ENCODE data around the gene B4GALT4. TPM values are rescaled to one million over a fixed set of nuclear protein-coding genes. Genes with fewer than 3 reads are reported as not detected.
"Not testable (repeated sequence)": the region's sequence is repeated elsewhere in the genome, so short reads cannot be mapped to it uniquely, and the experiment has no call there.

Gene B4GALT4
- total and polyA plus RNA-seq, 2 experiments from 2014 or later, result 36.3 to 51.0 TPM

DNA sequence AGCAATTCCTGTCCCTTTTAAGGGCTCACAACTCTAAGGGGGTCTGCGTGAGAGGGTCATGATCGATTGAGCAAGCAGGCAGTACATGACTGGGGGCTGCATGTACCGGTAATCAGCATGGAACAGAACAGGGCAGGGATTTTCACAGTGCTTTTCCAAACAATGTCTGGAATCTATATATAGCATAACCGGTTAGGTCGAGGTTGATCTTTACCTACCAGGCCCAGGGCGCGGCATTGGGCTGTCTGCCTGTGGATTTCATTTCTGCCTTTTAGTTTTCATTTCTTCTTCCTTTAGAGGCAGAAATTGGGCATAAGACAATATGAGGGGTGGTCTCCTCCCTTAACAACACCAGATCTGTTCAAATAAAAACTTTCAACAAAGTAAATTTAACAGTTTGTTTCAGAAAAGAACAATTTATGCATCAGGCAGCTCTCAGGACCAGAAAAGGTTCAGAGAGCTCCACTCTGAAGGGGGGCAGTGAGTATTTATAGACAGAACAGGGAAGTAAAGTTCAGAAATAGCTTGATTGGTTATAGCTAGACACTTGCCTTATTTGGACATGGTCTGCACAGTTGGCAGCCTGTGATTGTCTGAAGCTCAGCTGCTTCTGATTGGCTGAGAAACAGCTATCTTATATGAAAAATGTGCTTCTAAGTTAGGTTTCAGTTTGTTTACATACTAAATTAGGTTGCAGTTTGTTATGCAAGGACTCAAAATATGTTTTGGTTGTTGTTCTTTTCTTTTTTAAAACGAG lies 17.2 kb upstream of the B4GALT4 start:
- Histone ChIP-seq H3K36me3 (no peaks in the 10 kb centered on the region), H3K27me3 (no peaks in the 10 kb centered on the region), H3K4me1 (ENCODE audit: low read depth) (no peaks in the 10 kb centered on the region), H3K27ac (no peak overlapping the region), H3K4me3 (no peak overlapping the region), H3K9me3 (ENCODE audit: low read depth) (no peaks in the 10 kb centered on the region)
- TF ChIP-seq, protein P1, sequence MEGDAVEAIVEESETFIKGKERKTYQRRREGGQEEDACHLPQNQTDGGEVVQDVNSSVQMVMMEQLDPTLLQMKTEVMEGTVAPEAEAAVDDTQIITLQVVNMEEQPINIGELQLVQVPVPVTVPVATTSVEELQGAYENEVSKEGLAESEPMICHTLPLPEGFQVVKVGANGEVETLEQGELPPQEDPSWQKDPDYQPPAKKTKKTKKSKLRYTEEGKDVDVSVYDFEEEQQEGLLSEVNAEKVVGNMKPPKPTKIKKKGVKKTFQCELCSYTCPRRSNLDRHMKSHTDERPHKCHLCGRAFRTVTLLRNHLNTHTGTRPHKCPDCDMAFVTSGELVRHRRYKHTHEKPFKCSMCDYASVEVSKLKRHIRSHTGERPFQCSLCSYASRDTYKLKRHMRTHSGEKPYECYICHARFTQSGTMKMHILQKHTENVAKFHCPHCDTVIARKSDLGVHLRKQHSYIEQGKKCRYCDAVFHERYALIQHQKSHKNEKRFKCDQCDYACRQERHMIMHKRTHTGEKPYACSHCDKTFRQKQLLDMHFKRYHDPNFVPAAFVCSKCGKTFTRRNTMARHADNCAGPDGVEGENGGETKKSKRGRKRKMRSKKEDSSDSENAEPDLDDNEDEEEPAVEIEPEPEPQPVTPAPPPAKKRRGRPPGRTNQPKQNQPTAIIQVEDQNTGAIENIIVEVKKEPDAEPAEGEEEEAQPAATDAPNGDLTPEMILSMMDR (IDR thresholded peaks at IDR 0.05; ENCODE audit: low read depth, low read length), result no peak
- DNase-seq (ENCODE audit: low read depth in 1 of 2, low spot score in 1 of 2), result peak in 1 of 2 donors; percentile 54

DNA sequence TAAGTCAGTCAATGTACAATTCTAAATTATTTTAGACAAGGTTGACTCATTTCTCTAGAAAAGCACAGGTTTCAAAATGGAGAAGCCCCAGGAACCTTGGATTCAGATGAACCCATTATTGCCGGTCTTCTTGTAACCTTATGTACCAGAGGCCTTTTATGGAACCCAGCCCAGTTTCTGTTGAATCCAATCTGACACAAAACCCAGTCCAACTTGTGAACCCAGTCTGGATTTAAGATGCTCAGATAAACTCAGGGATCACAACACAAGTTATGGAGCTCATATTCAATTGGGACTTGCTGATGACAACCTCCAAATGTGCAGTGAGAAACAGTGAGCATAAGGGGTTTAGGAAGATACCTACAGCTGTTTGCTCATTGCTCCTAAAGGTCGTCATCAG lies 16.4 kb upstream of the B4GALT4 start:
- H3K4me1 ChIP-seq (ENCODE audit: low read depth), result no peaks in the 10 kb centered on the region
- no peak overlapping the region for H3K27ac ChIP-seq
- H3K4me3 ChIP-seq, result no peak overlapping the region
- no peak for DNase-seq (ENCODE audit: low read depth in 1 of 2, low spot score in 1 of 2)
- H3K9me3 ChIP-seq (ENCODE audit: low read depth), result no peaks in the 10 kb centered on the region
- H3K27me3 ChIP-seq, result no peaks in the 10 kb centered on the region
- no peaks in the 10 kb centered on the region for H3K36me3 ChIP-seq
- TF ChIP-seq, protein P1 (IDR thresholded peaks at IDR 0.05; ENCODE audit: low read depth, low read length), result no peak

DNA sequence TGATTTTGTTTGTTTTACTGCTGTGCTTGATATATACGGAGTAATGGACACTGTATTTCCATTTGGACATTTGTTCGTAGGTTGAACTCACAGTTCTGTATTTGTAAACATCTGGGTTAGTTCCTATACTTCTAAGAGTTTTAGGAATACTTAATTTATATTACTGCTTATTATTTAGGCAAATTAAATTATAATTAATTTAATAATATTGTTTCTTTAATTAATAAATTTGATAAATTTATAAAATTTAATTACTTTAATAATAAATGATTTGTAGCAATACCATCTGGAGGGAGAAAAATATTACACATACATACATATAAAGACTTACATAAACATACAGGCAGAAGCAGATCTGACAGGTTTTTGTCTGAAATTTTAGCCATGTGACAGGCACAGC lies 14.5 kb upstream of the B4GALT4 start:
- Histone ChIP-seq H3K4me3 (no peak overlapping the region), H3K27ac (no peak overlapping the region), H3K36me3 (no peaks in the 10 kb centered on the region), H3K4me1 (ENCODE audit: low read depth) (no peaks in the 10 kb centered on the region), H3K9me3 (ENCODE audit: low read depth) (no peaks in the 10 kb centered on the region), H3K27me3 (no peaks in the 10 kb centered on the region)
- TF ChIP-seq, protein P1 (IDR thresholded peaks at IDR 0.05; ENCODE audit: low read depth, low read length), result no peak
- no peak for DNase-seq (ENCODE audit: low read depth in 1 of 2, low spot score in 1 of 2)

DNA sequence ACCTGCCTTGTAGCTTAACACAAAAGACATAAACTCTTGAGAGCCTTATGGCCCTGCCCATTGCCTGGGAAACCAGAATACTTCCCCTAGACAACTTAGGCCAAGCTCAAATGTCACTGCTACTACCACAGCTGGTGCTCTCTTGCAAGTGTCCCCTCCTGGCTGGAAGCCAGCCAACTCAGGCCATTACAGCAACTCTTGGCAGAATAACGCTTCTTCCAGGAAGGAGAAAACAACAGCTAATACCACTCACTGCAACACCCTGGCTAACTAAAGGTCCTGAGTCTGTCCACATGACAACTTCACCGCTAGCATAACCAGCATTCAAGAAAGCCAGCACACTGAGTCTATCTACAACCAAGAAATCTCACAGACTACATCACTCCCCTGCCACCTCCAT lies 5.1 kb upstream of the B4GALT4 start:
- no peaks in the 10 kb centered on the region for H3K27me3 ChIP-seq
- peak; percentile 9 for DNase-seq (ENCODE audit: low read depth in 1 of 2, low spot score in 1 of 2)
- H3K9me3 ChIP-seq (ENCODE audit: low read depth), result no peaks in the 10 kb centered on the region
- peak overlapping the region; percentile 30 for H3K27ac ChIP-seq
- TF ChIP-seq, protein P1 (IDR thresholded peaks at IDR 0.05; ENCODE audit: low read depth, low read length), result no peak
- no peaks in the 10 kb centered on the region for H3K36me3 ChIP-seq
- H3K4me1 ChIP-seq (ENCODE audit: low read depth), result no peaks in the 10 kb centered on the region
- H3K4me3 ChIP-seq, result no peak overlapping the region

DNA sequence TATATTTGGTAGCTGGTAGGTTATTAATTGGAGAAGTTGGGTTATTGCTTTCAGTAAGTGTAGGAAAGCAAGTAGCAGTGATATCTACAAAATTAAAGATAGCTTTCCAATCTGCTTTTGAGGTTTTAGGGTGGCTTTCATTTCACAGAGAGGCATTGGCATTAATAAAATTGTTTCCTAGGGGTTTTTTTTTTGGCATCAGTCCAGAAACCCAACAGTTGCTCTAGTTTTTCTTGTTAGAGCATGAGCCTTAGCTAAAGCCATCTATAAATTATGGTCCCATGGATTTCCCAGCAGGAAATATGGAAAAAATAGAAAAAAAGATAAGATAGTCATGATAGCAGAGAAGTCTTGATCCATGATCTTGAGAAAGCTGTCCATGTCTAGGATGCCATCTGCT lies 3.0 kb upstream of the B4GALT4 start:
- TF ChIP-seq, protein P1 (IDR thresholded peaks at IDR 0.05; ENCODE audit: low read depth, low read length), result no peak
- no peak overlapping the region for H3K27ac ChIP-seq
- H3K4me3 ChIP-seq, result no peak overlapping the region
- H3K4me1 ChIP-seq (ENCODE audit: low read depth), result peaks cover 11% of the 10 kb centered on the region
- no peaks in the 10 kb centered on the region for H3K9me3 ChIP-seq (ENCODE audit: low read depth)
- no peak for DNase-seq (ENCODE audit: low read depth in 1 of 2, low spot score in 1 of 2)
- H3K27me3 ChIP-seq, result no peaks in the 10 kb centered on the region
- no peaks in the 10 kb centered on the region for H3K36me3 ChIP-seq

DNA sequence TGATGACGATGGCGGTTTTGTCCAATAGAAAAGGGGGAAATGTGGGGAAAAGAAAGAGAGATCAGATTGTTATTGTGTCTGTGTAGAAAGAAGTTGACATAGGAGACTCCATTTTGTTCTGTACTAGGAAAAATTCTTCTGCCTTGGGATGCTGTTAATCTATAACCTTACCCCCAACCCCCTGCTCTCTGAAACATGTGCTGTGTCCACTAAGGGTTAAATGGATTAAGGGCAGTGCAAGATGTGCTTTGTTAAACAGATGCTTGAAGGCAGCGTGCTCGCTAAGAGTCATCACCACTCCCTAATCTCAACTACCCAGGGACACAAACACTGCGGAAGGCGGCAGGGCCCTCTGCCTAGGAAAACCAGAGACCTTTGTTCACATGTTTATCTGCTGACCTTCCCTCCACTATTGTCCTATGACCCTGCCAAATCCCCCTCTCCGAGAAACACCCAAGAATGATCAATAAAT lies 2.4 kb upstream of the B4GALT4 start:
- H3K4me1 ChIP-seq (ENCODE audit: low read depth), result peaks cover 16% of the 10 kb centered on the region
- not testable (repeated sequence) for H3K27me3 ChIP-seq; DNase-seq (ENCODE audit: low read depth in 1 of 2, low spot score in 1 of 2); H3K27ac ChIP-seq; H3K9me3 ChIP-seq (ENCODE audit: low read depth); H3K36me3 ChIP-seq; H3K4me3 ChIP-seq

DNA sequence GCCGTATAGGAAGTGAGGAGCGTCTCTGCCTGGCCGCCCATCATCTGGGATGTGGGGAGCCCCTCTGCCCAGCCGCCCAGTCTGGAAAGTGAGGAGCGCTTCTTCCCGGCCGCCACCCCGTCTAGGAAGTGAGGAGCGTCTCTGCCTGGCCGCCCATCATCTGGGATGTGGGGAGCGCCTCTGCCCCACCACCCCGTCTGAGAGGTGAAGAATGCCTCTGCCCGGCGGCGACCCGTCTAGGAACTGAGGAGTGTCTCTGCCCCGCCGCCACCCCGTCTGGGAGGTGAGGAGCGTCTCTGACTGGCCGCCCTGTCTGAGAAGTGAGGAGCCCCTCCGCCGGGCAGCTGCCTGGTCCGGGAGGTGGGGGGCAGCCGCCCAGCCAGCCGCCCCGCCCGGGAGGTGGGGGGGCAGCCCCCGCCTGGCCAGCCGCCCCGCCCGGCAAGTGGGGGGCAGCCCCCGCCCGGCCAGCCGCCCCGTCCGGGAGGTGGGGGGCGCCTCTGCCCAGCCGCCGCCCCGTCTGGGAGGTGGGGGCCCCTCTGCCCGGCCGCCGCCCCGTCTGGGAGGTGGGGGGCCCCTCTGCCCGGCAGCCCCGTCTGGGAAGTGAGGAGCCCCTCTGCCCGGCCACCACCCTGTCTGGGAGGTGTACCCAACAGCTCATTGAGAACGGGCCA lies 1.8 kb upstream of the B4GALT4 start:
- not testable (repeated sequence) for H3K4me3 ChIP-seq; H3K27me3 ChIP-seq; H3K27ac ChIP-seq; H3K9me3 ChIP-seq (ENCODE audit: low read depth); H3K36me3 ChIP-seq; DNase-seq (ENCODE audit: low read depth in 1 of 2, low spot score in 1 of 2)
- H3K4me1 ChIP-seq (ENCODE audit: low read depth), result peaks cover 16% of the 10 kb centered on the region

Data from cardiac muscle cell (in vitro differentiated cells and primary cell).